ENCODE measurements around the gene VAV2. TPM values are rescaled to one million over a fixed set of nuclear protein-coding genes. Genes with fewer than 3 reads are reported as not detected.

The VAV2 gene
- total RNA-seq, 2 experiments from 2014 or later: 11.0 to 27.8 TPM

- H3K9me3 ChIP-seq (ENCODE audit: low read length): no peaks in the 10 kb centered on the region
- no peaks in the 10 kb centered on the region for H3K36me3 ChIP-seq (ENCODE audit: insufficient read depth, low read length)
- intact Hi-C loops (cut with micrococcal nuclease; ENCODE audit: unreplicated experiment): no loop called here
- no TSS peak for BruUV-seq (replicated peaks)
- no peak overlapping the region for H2AFZ ChIP-seq (ENCODE audit: low read length)
- TF ChIP-seq CTCF (conservative IDR thresholded peaks at IDR 0.05; ENCODE audit: low read length) (no peak), EZH2phosphoT487 (IDR thresholded peaks at IDR 0.05; ENCODE audit: borderline replicate concordance, low read depth, low read length) (no peak)
- ChIA-PET CTCF (ENCODE audit: unreplicated experiment) (no interaction called here), POLR2A (no interaction called here)
- DNase-seq (ENCODE audit: low spot score): no peak
- no peak overlapping the region for H3K27ac ChIP-seq (ENCODE audit: low read depth, low read length, poor library complexity, severe bottlenecking)
- H4K20me1 ChIP-seq (ENCODE audit: insufficient read depth, low read length): no peaks in the 10 kb centered on the region
- no peaks in the 10 kb centered on the region for H3K4me1 ChIP-seq (ENCODE audit: insufficient read depth, low read length, poor library complexity, severe bottlenecking)
- H3K79me2 ChIP-seq (ENCODE audit: insufficient read depth, low read depth, low read length): no peaks in the 10 kb centered on the region
- H3K9me2 ChIP-seq (ENCODE audit: insufficient read depth, low read length): no peaks in the 10 kb centered on the region
- H3K4me3 ChIP-seq (ENCODE audit: low read depth, low read length, poor library complexity, severe bottlenecking): no peak overlapping the region
- H3K4me2 ChIP-seq (ENCODE audit: low read length): no peak overlapping the region
Measured at GRCh38 chr9:133812077-133812868, 179.9 kb downstream of the VAV2 start.

- Histone ChIP-seq H4K20me1 (ENCODE audit: insufficient read depth, low read length) (no peaks in the 10 kb centered on the region), H3K36me3 (ENCODE audit: insufficient read depth, low read length) (no peaks in the 10 kb centered on the region), H3K79me2 (ENCODE audit: insufficient read depth, low read depth, low read length) (no peaks in the 10 kb centered on the region), H3K9me3 (ENCODE audit: low read length) (no peaks in the 10 kb centered on the region), H3K4me1 (ENCODE audit: insufficient read depth, low read length, poor library complexity, severe bottlenecking) (no peaks in the 10 kb centered on the region), H2AFZ (ENCODE audit: low read length) (no peak overlapping the region), H3K4me3 (ENCODE audit: low read depth, low read length, poor library complexity, severe bottlenecking) (no peak overlapping the region), H3K27ac (ENCODE audit: low read depth, low read length, poor library complexity, severe bottlenecking) (no peak overlapping the region), H3K4me2 (ENCODE audit: low read length) (no peak overlapping the region), H3K9me2 (ENCODE audit: insufficient read depth, low read length) (no peaks in the 10 kb centered on the region)
- DNase-seq (ENCODE audit: low spot score): no peak
- ChIA-PET CTCF (ENCODE audit: unreplicated experiment) (no interaction called here), POLR2A (no interaction called here)
- BruUV-seq (replicated peaks): no TSS peak
- TF ChIP-seq EZH2phosphoT487 (IDR thresholded peaks at IDR 0.05; ENCODE audit: borderline replicate concordance, low read depth, low read length) (no peak), CTCF (conservative IDR thresholded peaks at IDR 0.05; ENCODE audit: low read length) (no peak)
- intact Hi-C loops (cut with micrococcal nuclease; ENCODE audit: unreplicated experiment): no loop called here
Measured at GRCh38 chr9:133811471-133811870, 180.7 kb downstream of the VAV2 start.

- H4K20me1 ChIP-seq (ENCODE audit: insufficient read depth, low read length): no peaks in the 10 kb centered on the region
Measured at GRCh38 chr9:133810556-133811195, 181.4 kb downstream of the VAV2 start.

More at GRCh38 chr9:133810556-133811195, 181.4 kb downstream of the VAV2 start:
- no peaks in the 10 kb centered on the region for H3K79me2 ChIP-seq (ENCODE audit: insufficient read depth, low read depth, low read length)
- H3K4me3 ChIP-seq (ENCODE audit: low read depth, low read length, poor library complexity, severe bottlenecking): no peak overlapping the region
- H3K4me2 ChIP-seq (ENCODE audit: low read length): no peak overlapping the region
- H3K36me3 ChIP-seq (ENCODE audit: insufficient read depth, low read length): no peaks in the 10 kb centered on the region
- ChIA-PET POLR2A (no interaction called here), CTCF (ENCODE audit: unreplicated experiment) (no interaction called here)
- no peak overlapping the region for H3K27ac ChIP-seq (ENCODE audit: low read depth, low read length, poor library complexity, severe bottlenecking)
- no peak overlapping the region for H2AFZ ChIP-seq (ENCODE audit: low read length)
- TF ChIP-seq EZH2phosphoT487 (IDR thresholded peaks at IDR 0.05; ENCODE audit: borderline replicate concordance, low read depth, low read length): no peak
- no peak for TF ChIP-seq CTCF (conservative IDR thresholded peaks at IDR 0.05; ENCODE audit: low read length)
- H3K9me3 ChIP-seq (ENCODE audit: low read length): no peaks in the 10 kb centered on the region
- intact Hi-C loops (cut with micrococcal nuclease; ENCODE audit: unreplicated experiment): no loop called here
- no peak for DNase-seq (ENCODE audit: low spot score)
- no TSS peak for BruUV-seq (replicated peaks)
- no peaks in the 10 kb centered on the region for H3K4me1 ChIP-seq (ENCODE audit: insufficient read depth, low read length, poor library complexity, severe bottlenecking)
- no peaks in the 10 kb centered on the region for H3K9me2 ChIP-seq (ENCODE audit: insufficient read depth, low read length)
